HepG2 (cell line): ENCODE data around the gene CPEB2. TPM values are rescaled to one million over a fixed set of nuclear protein-coding genes. Genes with fewer than 3 reads are reported as not detected.

ENCODE experiments used
- ATAC-seq: fragments of 200-7000 bp; cut with Tn5 transposase; 3 replicates; pipeline ENCODE4 v1.9.1; 2020; ENCODE audit warnings: mild to moderate bottlenecking, moderate library complexity
- BruUV-seq: library from RNA; stranded (reverse); fragments of 400-500 nt; replicated peaks from 2 replicates; lab custom pipeline; 2021; lab: Mats Ljungman, UMichigan
- CTCF ChIA-PET: fragments of 300-600 bp; formaldehyde crosslinking; extraction: SDS; loops from one replicate; lab custom pipeline; 2021; ENCODE audit warnings: low total read pairs, inconsistent platforms, low intra/inter-chr PET ratio; lab: Yijun Ruan, JAX
- POLR2A ChIA-PET: fragments of 350-600 bp; sonication (Branson Sonifier 250); formaldehyde crosslinking; loops from one replicate; lab custom pipeline; 2020; ENCODE audit warnings: antibody characterized with exemption, inconsistent platforms; lab: Yijun Ruan, JAX
- DNase-seq: peaks from one replicate; pipeline ENCODE4 v3.0.0-alpha.2; 2015; ENCODE audit warnings: low spot score
- FAIRE-seq: peaks from 3 replicates; lab custom pipeline; 2011; peaks lifted over from hg19 to GRCh38; lab: Jason Lieb, UNC
- H2AFZ ChIP-seq: one replicate; pipeline ENCODE4 v1.6.1; 2011; ENCODE audit warnings: low read length, inconsistent platforms
- H3K27ac ChIP-seq: fragments of 300-600 bp; 3 replicates; pipeline ENCODE4 v1.8.0; 2011; ENCODE audit warnings: mixed run types, mild to moderate bottlenecking, mixed read lengths, low read length, inconsistent platforms; ENCODE audit not compliant: insufficient read depth; ENCODE audit errors: extremely low read length
- H3K27me3 ChIP-seq, 2 experiments: fragments of 200-600 bp in 1 of 2; 2 replicates in 1 of 2; 3 replicates in 1 of 2; pipeline versions ENCODE4 v1.6.0 to v1.8.0; 2011; ENCODE audit warnings: low read length in 2 of 2, mild to moderate bottlenecking in 2 of 2, moderate library complexity in 2 of 2, inconsistent platforms in 1 of 2; ENCODE audit not compliant: insufficient read depth in 2 of 2, control insufficient read depth in 1 of 2
- H3K36me3 ChIP-seq, 2 experiments: fragments of 200-600 bp in 1 of 2; replicated peaks in 1 of 2; 2 replicates in 1 of 2; 3 replicates in 1 of 2; pipeline versions ENCODE4 v1.5.1 to v1.8.0; 2011; ENCODE audit warnings: low read length in 2 of 2, inconsistent platforms in 1 of 2; ENCODE audit not compliant: insufficient read depth in 2 of 2, control insufficient read depth in 1 of 2
- H3K4me1 ChIP-seq: 2 replicates; pipeline ENCODE4 v1.5.1; 2012; ENCODE audit warnings: low read length, inconsistent platforms; ENCODE audit not compliant: insufficient read depth
- H3K4me2 ChIP-seq: 2 replicates; pipeline ENCODE4 v1.6.0; 2011; ENCODE audit warnings: low read depth, low read length, inconsistent platforms
- H3K4me3 ChIP-seq, 3 experiments: fragments of 200-600 bp in 1 of 3; sonication (generic), shearing (Covaris generic) in 1 of 3; replicated peaks in 1 of 3; 2 replicates each; pipeline ENCODE4 v1.5.1; 2011 to 2016; ENCODE audit warnings: low read length in 3 of 3, inconsistent platforms in 2 of 3, low read depth in 2 of 3, mild to moderate bottlenecking in 2 of 3, control low read depth in 1 of 3, mixed read lengths in 1 of 3; ENCODE audit not compliant: insufficient read depth in 1 of 3
- H3K79me2 ChIP-seq: one replicate; pipeline ENCODE4 v1.6.1; 2011; ENCODE audit warnings: low read length, inconsistent platforms; ENCODE audit not compliant: insufficient read depth
- H3K9ac ChIP-seq: 2 replicates; pipeline ENCODE4 v1.6.0; 2011; ENCODE audit warnings: mild to moderate bottlenecking, low read depth, low read length, inconsistent platforms; ENCODE audit not compliant: insufficient read depth
- H3K9me3 ChIP-seq: 2 replicates; pipeline ENCODE4 v1.5.1; 2012; ENCODE audit warnings: mild to moderate bottlenecking, low read length
- H4K20me1 ChIP-seq: 2 replicates; pipeline ENCODE4 v1.6.0; 2011; ENCODE audit warnings: inconsistent platforms, mild to moderate bottlenecking, low read length, moderate library complexity; ENCODE audit not compliant: insufficient read depth
- ARNT ChIP-seq: fragments of 450-650 bp; IDR thresholded peaks from 2 replicates; pipeline ENCODE4 v1.6.1; 2017
- ATF7-NPFF ChIP-seq: sonication (generic); formaldehyde crosslinking; IDR thresholded peaks from 2 replicates; pipeline ENCODE4 v1.8.1; 2023; ENCODE audit warnings: mild to moderate bottlenecking, low read depth, missing genetic modification reagents, moderate library complexity
- CBFB ChIP-seq: sonication (generic); formaldehyde crosslinking; IDR thresholded peaks from 2 replicates; pipeline ENCODE4 v1.4.0; 2020; ENCODE audit warnings: missing genetic modification reagents
- E2F2 ChIP-seq: sonication (generic); formaldehyde crosslinking; IDR thresholded peaks from 2 replicates; pipeline ENCODE4 v1.4.0; 2020; ENCODE audit warnings: missing genetic modification reagents, borderline replicate concordance
- ERF ChIP-seq: IDR thresholded peaks from 2 replicates; pipeline ENCODE4 v1.6.1; 2018; ENCODE audit warnings: missing biosample characterization, missing genetic modification reagents
- GABPB1 ChIP-seq: IDR thresholded peaks from 2 replicates; pipeline ENCODE4 v1.6.1; 2016; ENCODE audit warnings: mild to moderate bottlenecking, missing genetic modification reagents, moderate library complexity, missing compliant biosample characterization
- LRRFIP1 ChIP-seq: sonication (generic); formaldehyde crosslinking; conservative IDR thresholded peaks from 2 replicates; pipeline ENCODE4 v1.4.0; 2020; ENCODE audit warnings: missing genetic modification reagents
- NCOA2 ChIP-seq: sonication (generic); formaldehyde crosslinking; IDR thresholded peaks from 2 replicates; pipeline ENCODE4 v1.8.0; 2022; ENCODE audit warnings: inconsistent platforms
- NFIB ChIP-seq: sonication (generic); formaldehyde crosslinking; IDR thresholded peaks from 2 replicates; pipeline ENCODE4 v1.9.0; 2021; ENCODE audit warnings: missing genetic modification reagents, mild to moderate bottlenecking, borderline replicate concordance
- SIN3A ChIP-seq: IDR thresholded peaks from 2 replicates; pipeline ENCODE4 v1.6.1; 2011; ENCODE audit warnings: low read depth, mild to moderate bottlenecking, control low read depth, low read length, borderline replicate concordance
- TAF1 ChIP-seq: sonication (generic); formaldehyde crosslinking; IDR thresholded peaks from 2 replicates; pipeline ENCODE4 v1.4.0; 2020; ENCODE audit warnings: missing genetic modification reagents
- TEF ChIP-seq: sonication (generic); formaldehyde crosslinking; IDR thresholded peaks from 2 replicates; pipeline ENCODE4 v1.5.0; 2020; ENCODE audit warnings: missing genetic modification reagents
- YY1 ChIP-seq: IDR thresholded peaks from 2 replicates; pipeline ENCODE4 v1.6.1; 2011; ENCODE audit warnings: low read length, low read depth, moderate library complexity, mild to moderate bottlenecking; ENCODE audit not compliant: insufficient read depth, insufficient replicate concordance
- ZNF614 ChIP-seq: IDR thresholded peaks from 2 replicates; pipeline ENCODE4 v1.6.1; 2018; ENCODE audit warnings: missing biosample characterization, missing genetic modification reagents, inconsistent platforms, borderline replicate concordance
- ZNF615 ChIP-seq: sonication (generic); formaldehyde crosslinking; IDR thresholded peaks from 2 replicates; pipeline ENCODE4 v1.5.0; 2020; ENCODE audit warnings: mild to moderate bottlenecking, missing genetic modification reagents, borderline replicate concordance
- ZNF7 ChIP-seq: IDR thresholded peaks from 2 replicates; pipeline ENCODE4 v1.6.1; 2016; ENCODE audit warnings: missing biosample characterization, missing genetic modification reagents
- WGBS: methylation state at CpG from one replicate; pipeline ENCODE4 v1.1.6; 2017; ENCODE audit warnings: low lambda C conversion rate; 5-methylcytosine and 5-hydroxymethylcytosine counted together
- in situ Hi-C: cut with HindIII; loops from 2 replicates; pipeline ENCODE4 v1.10.0; 2017; ENCODE audit warnings: low pct_unique_long_range_greater_than_20kb; ENCODE audit not compliant: extremely low pct_ligation_motif_present
- intact Hi-C: fragments of 100-400 bp; cut with micrococcal nuclease; formaldehyde crosslinking; loops from one replicate; pipeline ENCODE4 v1.10.0; 2022; ENCODE audit not compliant: unreplicated experiment
- polyA plus RNA-seq, 8 experiments: library from polyadenylated mRNA; depleted of rRNA in 3 of 8; stranded (reverse) in 7 of 8; unstranded in 1 of 8; fragments of >200 nt; fragmentation: Illumina TruSeq in 4 of 8; extraction: Trizol in 4 of 8; gene quantifications; 2 replicates each; pipeline versions ENCODE4 v1.2.1 to v1.2.3, GENCODE V29; 2011 to 2016; ENCODE audit warnings: low read depth in 4 of 8, missing spikeins in 1 of 8, mixed read lengths in 1 of 8; ENCODE audit not compliant: insufficient read depth in 1 of 8
- total RNA-seq, 5 experiments: library from RNA; depleted of rRNA; stranded (reverse); fragments of >200 nt; fragmentation: Illumina TruSeq; extraction: Trizol; gene quantifications; 2 replicates each; pipeline ENCODE4 v1.2.3, GENCODE V29; 2016; ENCODE audit warnings: low read depth in 1 of 5

The CPEB2 gene
- total and polyA plus RNA-seq, 2 of the 13 experiments (the other 11 are each of a cell fraction or from before 2014, with no cell fraction given) = 2.0 to 2.5 TPM

- peaks cover 0 to 2% of the 10 kb centered on the region in 2 experiments; a peak in 2 of 5 replicates for H3K36me3 ChIP-seq
- in situ Hi-C loops (loop anchor here (25.0 kb wide), 2 partner anchors 652 to 1373 kb away; partner anchors contain the start of genes BOD1L1 and FBXL5), intact Hi-C loops (no loop called here)
- H4K20me1 ChIP-seq = no peaks in the 10 kb centered on the region
- H3K4me3 ChIP-seq = no peak overlapping the region
- no peak overlapping the region for H2AFZ ChIP-seq
- no peaks in the 10 kb centered on the region for H3K9me3 ChIP-seq
- no peak overlapping the region for H3K27ac ChIP-seq
- H3K4me1 ChIP-seq = peaks cover 19% of the 10 kb centered on the region
- FAIRE-seq = no peak
- TF ChIP-seq E2F2 = no peak
- TF ChIP-seq ARNT = no peak
- no peak for TF ChIP-seq NCOA2 (CRISPR knock-in tag)
- TF ChIP-seq ZNF614 = no peak
- no peak for TF ChIP-seq ZNF615 (CRISPR knock-in tag)
- TF ChIP-seq ZNF7 (CRISPR knock-in tag) = 0 out of 2 replicates have a peak, but pooled peaks have one; percentile 58
- no peak for TF ChIP-seq ERF (CRISPR knock-in tag)
- no TSS peak for BruUV-seq
- peaks cover 22% of the 10 kb centered on the region for H3K79me2 ChIP-seq
- CTCF ChIA-PET = no interaction called here
- no peak overlapping the region for H3K4me2 ChIP-seq
- no peak for ATAC-seq
- POLR2A ChIA-PET = no interaction called here
- no peaks in the 10 kb centered on the region; a peak in 2 of 5 replicates for H3K27me3 ChIP-seq
- no peak overlapping the region for H3K9ac ChIP-seq
- no peak for DNase-seq
Observed at GRCh38 chr4:15010038-15010585, 7.8 kb downstream of the CPEB2 start.

- Histone ChIP-seq H3K79me2 (peaks cover 11% of the 10 kb centered on the region), H3K4me3 (no peak overlapping the region), H3K9me3 (no peaks in the 10 kb centered on the region), H3K4me2 (no peak overlapping the region), H3K36me3 (peaks cover 0 to 2% of the 10 kb centered on the region in 2 experiments; a peak in 2 of 5 replicates), H3K27me3 (no peaks in the 10 kb centered on the region; a peak in 1 of 5 replicates), H3K4me1 (peaks cover 12% of the 10 kb centered on the region), H4K20me1 (no peaks in the 10 kb centered on the region), H3K9ac (no peak overlapping the region), H2AFZ (no peak overlapping the region), H3K27ac (no peak overlapping the region)
- CTCF ChIA-PET = no interaction called here
- ATAC-seq = no peak
- no peak for DNase-seq
- WGBS = 99% methylated on average over 9 of the region's 9 CpGs
- no peak for FAIRE-seq
- POLR2A ChIA-PET = no interaction called here
- intact Hi-C loops = no loop called here
- in situ Hi-C loops = loop anchor here (25.0 kb wide), 2 partner anchors 651 to 1374 kb away; partner anchors contain the start of genes BOD1L1 and FBXL5
- BruUV-seq = no TSS peak
- TF ChIP-seq TEF (no peak), NFIB (CRISPR knock-in tag) (no peak), SIN3A (no peak), ATF7-NPFF (CRISPR knock-in tag) (no peak), LRRFIP1 (CRISPR knock-in tag) (no peak), GABPB1 (CRISPR knock-in tag) (no peak), YY1 (no peak), CBFB (no peak), TAF1 (no peak)
Observed at GRCh38 chr4:15011166-15011565, 8.9 kb downstream of the CPEB2 start.
